Neural progenitor cell (in vitro differentiated cells): ENCODE data around the gene RNF31.

Source experiments
- EZH2 ChIP-seq: fragments of 200-600 bp; sonication (generic); IDR thresholded peaks from 2 replicates; pipeline ENCODE4 v1.6.1; 2017; ENCODE audit warnings: antibody characterized with exemption, mild to moderate bottlenecking, moderate library complexity
- EZH2phosphoT487 ChIP-seq: fragments of 200-600 bp; sonication (generic); IDR thresholded peaks from 2 replicates; pipeline ENCODE4 v1.6.1; 2017; ENCODE audit warnings: antibody characterized with exemption
- TF ChIP-seq, protein P1 (sequence below): fragments of 200-600 bp; sonication (generic); IDR thresholded peaks from 2 replicates; pipeline ENCODE4 v1.5.1; 2017; ENCODE audit warnings: antibody characterized with exemption, mild to moderate bottlenecking

DNA sequence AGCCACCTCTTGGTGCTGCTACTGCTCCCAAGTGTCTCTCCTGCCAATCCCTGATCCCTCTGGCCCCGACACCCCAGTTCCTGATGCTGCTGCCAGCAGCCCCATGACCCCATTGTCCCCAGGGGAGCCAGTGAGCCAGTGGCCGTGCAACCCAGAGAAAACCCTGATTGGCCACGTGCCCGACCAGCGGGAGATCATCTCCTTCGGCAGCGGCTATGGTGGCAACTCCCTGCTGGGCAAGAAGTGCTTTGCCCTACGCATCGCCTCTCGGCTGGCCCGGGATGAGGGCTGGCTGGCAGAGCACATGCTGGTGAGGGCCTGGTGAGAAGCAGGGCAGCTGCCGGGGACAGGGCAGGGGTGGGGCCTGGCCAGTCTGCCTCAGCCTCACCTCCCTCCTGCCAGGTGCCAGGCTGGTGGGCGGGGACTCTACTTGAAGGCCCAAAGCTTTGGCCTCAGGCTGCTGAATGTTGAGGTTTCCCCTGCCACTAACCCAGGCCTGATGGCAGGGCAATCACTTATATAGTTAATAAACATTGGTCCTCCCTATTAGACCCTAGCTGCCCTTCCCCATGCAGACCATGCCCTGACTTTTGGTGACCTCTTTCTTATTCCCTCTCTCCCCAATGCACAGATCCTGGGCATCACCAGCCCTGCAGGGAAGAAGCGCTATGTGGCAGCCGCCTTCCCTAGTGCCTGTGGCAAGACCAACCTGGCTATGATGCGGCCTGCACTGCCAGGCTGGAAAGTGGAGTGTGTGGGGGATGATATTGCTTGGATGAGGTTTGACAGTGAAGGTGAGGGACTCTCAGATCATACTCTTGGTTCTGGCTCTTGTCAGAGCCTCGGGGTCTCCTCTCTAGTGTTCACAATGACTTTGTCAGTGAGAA lies 48.1 kb upstream of the RNF31 start:
- TF ChIP-seq, protein P1, sequence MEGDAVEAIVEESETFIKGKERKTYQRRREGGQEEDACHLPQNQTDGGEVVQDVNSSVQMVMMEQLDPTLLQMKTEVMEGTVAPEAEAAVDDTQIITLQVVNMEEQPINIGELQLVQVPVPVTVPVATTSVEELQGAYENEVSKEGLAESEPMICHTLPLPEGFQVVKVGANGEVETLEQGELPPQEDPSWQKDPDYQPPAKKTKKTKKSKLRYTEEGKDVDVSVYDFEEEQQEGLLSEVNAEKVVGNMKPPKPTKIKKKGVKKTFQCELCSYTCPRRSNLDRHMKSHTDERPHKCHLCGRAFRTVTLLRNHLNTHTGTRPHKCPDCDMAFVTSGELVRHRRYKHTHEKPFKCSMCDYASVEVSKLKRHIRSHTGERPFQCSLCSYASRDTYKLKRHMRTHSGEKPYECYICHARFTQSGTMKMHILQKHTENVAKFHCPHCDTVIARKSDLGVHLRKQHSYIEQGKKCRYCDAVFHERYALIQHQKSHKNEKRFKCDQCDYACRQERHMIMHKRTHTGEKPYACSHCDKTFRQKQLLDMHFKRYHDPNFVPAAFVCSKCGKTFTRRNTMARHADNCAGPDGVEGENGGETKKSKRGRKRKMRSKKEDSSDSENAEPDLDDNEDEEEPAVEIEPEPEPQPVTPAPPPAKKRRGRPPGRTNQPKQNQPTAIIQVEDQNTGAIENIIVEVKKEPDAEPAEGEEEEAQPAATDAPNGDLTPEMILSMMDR: no peak
- TF ChIP-seq EZH2phosphoT487 (no peak), EZH2 (no peak)
